Fibroblast of villous mesenchyme (primary cell): ENCODE results near the gene TBC1D23. TPM values are rescaled to one million over a fixed set of nuclear protein-coding genes. Genes with fewer than 3 reads are reported as not detected.
"Not testable (repeated sequence)": the region's sequence is repeated elsewhere in the genome, so short reads cannot be mapped to it uniquely, and the experiment has no call there.

ENCODE experiments used
- DNase-seq: peaks from one replicate; pipeline ENCODE4 v3.0.0-alpha.2; 2010; ENCODE audit warnings: low read depth
- H3K4me3 ChIP-seq: 2 replicates; pipeline ENCODE4 v1.5.1; 2011; ENCODE audit warnings: low read depth, mild to moderate bottlenecking, low read length
- CTCF ChIP-seq: IDR thresholded peaks from 2 replicates; pipeline ENCODE4 v1.5.1; 2012; ENCODE audit warnings: low read depth, mild to moderate bottlenecking, low read length; ENCODE audit not compliant: insufficient read depth
- total RNA-seq: library from RNA; depleted of rRNA; stranded (reverse); fragments of >200 nt; gene quantifications from 2 replicates; pipeline ENCODE4 v1.2.3, GENCODE V29; 2012

TBC1D23 gene
- total RNA-seq, 1 donor = 90.2 TPM

- DNase-seq = no peak
- no peak overlapping the region for H3K4me3 ChIP-seq
- no peak for TF ChIP-seq CTCF
These were observed 26.4 kb upstream of the TBC1D23 start for GRCh38 chr3:100234364-100234763.

- DNase-seq = no peak
- H3K4me3 ChIP-seq = no peak overlapping the region
- TF ChIP-seq CTCF = no peak
These were observed 22.2 kb upstream of the TBC1D23 start for GRCh38 chr3:100238599-100238998.

- not testable (repeated sequence) for H3K4me3 ChIP-seq, DNase-seq
These were observed 18.3 kb upstream of the TBC1D23 start for GRCh38 chr3:100242471-100242870.

GRCh38 chr3:100244264-100244663 lies 16.5 kb upstream of the TBC1D23 start:
- no peak overlapping the region for H3K4me3 ChIP-seq
- TF ChIP-seq CTCF = no peak
- no peak for DNase-seq

GRCh38 chr3:100245136-100245535 lies 15.7 kb upstream of the TBC1D23 start:
- no peak overlapping the region for H3K4me3 ChIP-seq
- TF ChIP-seq CTCF = no peak
- DNase-seq = no peak

GRCh38 chr3:100245927-100246326 lies 14.9 kb upstream of the TBC1D23 start:
- H3K4me3 ChIP-seq = no peak overlapping the region
- TF ChIP-seq CTCF = no peak
- no peak for DNase-seq

- no peak overlapping the region for H3K4me3 ChIP-seq
- no peak for TF ChIP-seq CTCF
- DNase-seq = no peak
These were observed 13.8 kb upstream of the TBC1D23 start for GRCh38 chr3:100246999-100247398.
